Measurements from ENCODE around the gene CSRP2. TPM values are rescaled to one million over a fixed set of nuclear protein-coding genes. Genes with fewer than 3 reads are reported as not detected.

CSRP2 gene
- total RNA-seq, 2 experiments from 2014 or later: 0.63 to 4.3 TPM

GRCh38 chr12:76848132-76848531 lies 30.7 kb downstream of the CSRP2 start:
- Histone ChIP-seq H3K79me2 (ENCODE audit: insufficient read depth, low read depth, low read length) (no peaks in the 10 kb centered on the region), H2AFZ (ENCODE audit: low read length) (no peak overlapping the region), H3K9me2 (ENCODE audit: insufficient read depth, low read length) (no peaks in the 10 kb centered on the region), H3K9me3 (ENCODE audit: low read length) (no peaks in the 10 kb centered on the region), H3K4me1 (ENCODE audit: insufficient read depth, low read length, poor library complexity, severe bottlenecking) (no peaks in the 10 kb centered on the region), H3K4me3 (ENCODE audit: low read depth, low read length, poor library complexity, severe bottlenecking) (no peak overlapping the region), H3K27ac (ENCODE audit: low read depth, low read length, poor library complexity, severe bottlenecking) (no peak overlapping the region), H4K20me1 (ENCODE audit: insufficient read depth, low read length) (no peaks in the 10 kb centered on the region), H3K36me3 (ENCODE audit: insufficient read depth, low read length) (peaks cover 23% of the 10 kb centered on the region; the same call in 1 of the 2 replicates), H3K4me2 (ENCODE audit: low read length) (no peak overlapping the region)
- no TSS peak for BruUV-seq (replicated peaks)
- TF ChIP-seq EZH2phosphoT487 (IDR thresholded peaks at IDR 0.05; ENCODE audit: borderline replicate concordance, low read depth, low read length) (no peak), CTCF (conservative IDR thresholded peaks at IDR 0.05; ENCODE audit: low read length) (no peak)
- POLR2A ChIA-PET: interaction anchor here (0.6 to 1.2 kb wide), 3 partner anchors 15 to 321 kb away, joined by 3 to 4 read pairs (median 3); no protein-coding TSS in a partner anchor
- DNase-seq (ENCODE audit: low spot score): no peak
- intact Hi-C loops (cut with micrococcal nuclease; ENCODE audit: unreplicated experiment): no loop called here
- CTCF ChIA-PET (ENCODE audit: unreplicated experiment): no interaction called here

DNA sequence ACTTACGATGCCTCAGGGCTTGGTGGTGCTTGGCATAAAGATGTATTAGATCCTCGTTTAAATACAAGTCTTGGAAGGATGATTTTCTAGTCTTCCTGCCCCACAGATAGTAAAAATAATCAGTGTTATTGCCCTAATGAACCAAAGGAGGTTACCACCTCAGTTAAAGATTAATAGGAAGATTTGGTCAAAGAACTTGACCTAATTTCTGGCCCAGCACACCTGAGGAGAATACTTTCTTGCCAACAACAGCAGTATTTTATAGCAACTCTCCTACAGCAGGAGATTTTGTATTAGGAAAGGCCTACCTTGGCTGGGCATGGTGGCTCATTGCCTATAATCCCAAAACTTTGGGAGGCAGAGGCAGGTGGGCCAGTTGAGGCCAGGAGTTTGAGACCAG lies 31.6 kb downstream of the CSRP2 start:
- no peaks in the 10 kb centered on the region for H3K9me2 ChIP-seq (ENCODE audit: insufficient read depth, low read length)
- ChIA-PET POLR2A (no interaction called here), CTCF (ENCODE audit: unreplicated experiment) (no interaction called here)
- no peak for DNase-seq (ENCODE audit: low spot score)
- TF ChIP-seq CTCF (conservative IDR thresholded peaks at IDR 0.05; ENCODE audit: low read length) (no peak), EZH2phosphoT487 (IDR thresholded peaks at IDR 0.05; ENCODE audit: borderline replicate concordance, low read depth, low read length) (no peak)
- H3K36me3 ChIP-seq (ENCODE audit: insufficient read depth, low read length): peaks cover 24% of the 10 kb centered on the region; the same call in 1 of the 2 replicates
- no peaks in the 10 kb centered on the region for H4K20me1 ChIP-seq (ENCODE audit: insufficient read depth, low read length)
- no peak overlapping the region for H3K27ac ChIP-seq (ENCODE audit: low read depth, low read length, poor library complexity, severe bottlenecking)
- no peaks in the 10 kb centered on the region for H3K79me2 ChIP-seq (ENCODE audit: insufficient read depth, low read depth, low read length)
- no TSS peak for BruUV-seq (replicated peaks)
- H3K4me3 ChIP-seq (ENCODE audit: low read depth, low read length, poor library complexity, severe bottlenecking): no peak overlapping the region
- no peaks in the 10 kb centered on the region for H3K4me1 ChIP-seq (ENCODE audit: insufficient read depth, low read length, poor library complexity, severe bottlenecking)
- no peak overlapping the region for H3K4me2 ChIP-seq (ENCODE audit: low read length)
- intact Hi-C loops (cut with micrococcal nuclease; ENCODE audit: unreplicated experiment): no loop called here
- H2AFZ ChIP-seq (ENCODE audit: low read length): no peak overlapping the region
- no peaks in the 10 kb centered on the region for H3K9me3 ChIP-seq (ENCODE audit: low read length)

GRCh38 chr12:76836633-76837032 lies 42.2 kb downstream of the CSRP2 start:
- DNase-seq (ENCODE audit: low spot score): no peak
- TF ChIP-seq EZH2phosphoT487 (IDR thresholded peaks at IDR 0.05; ENCODE audit: borderline replicate concordance, low read depth, low read length) (no peak), CTCF (conservative IDR thresholded peaks at IDR 0.05; ENCODE audit: low read length) (no peak)
- no peak overlapping the region for H2AFZ ChIP-seq (ENCODE audit: low read length)
- H3K4me3 ChIP-seq (ENCODE audit: low read depth, low read length, poor library complexity, severe bottlenecking): no peak overlapping the region
- H3K79me2 ChIP-seq (ENCODE audit: insufficient read depth, low read depth, low read length): no peaks in the 10 kb centered on the region
- ChIA-PET CTCF (ENCODE audit: unreplicated experiment) (no interaction called here), POLR2A (interaction anchor here (0.5 kb wide), 1 partner anchor 808 kb away, joined by 3 read pairs; no protein-coding TSS in a partner anchor)
- no peaks in the 10 kb centered on the region for H3K9me2 ChIP-seq (ENCODE audit: insufficient read depth, low read length)
- H3K36me3 ChIP-seq (ENCODE audit: insufficient read depth, low read length): peaks cover 11% of the 10 kb centered on the region; the same call in 1 of the 2 replicates
- no peak overlapping the region for H3K4me2 ChIP-seq (ENCODE audit: low read length)
- BruUV-seq (replicated peaks): no TSS peak
- H4K20me1 ChIP-seq (ENCODE audit: insufficient read depth, low read length): no peaks in the 10 kb centered on the region
- H3K27ac ChIP-seq (ENCODE audit: low read depth, low read length, poor library complexity, severe bottlenecking): no peak overlapping the region
- H3K4me1 ChIP-seq (ENCODE audit: insufficient read depth, low read length, poor library complexity, severe bottlenecking): no peaks in the 10 kb centered on the region
- H3K9me3 ChIP-seq (ENCODE audit: low read length): no peaks in the 10 kb centered on the region
- intact Hi-C loops (cut with micrococcal nuclease; ENCODE audit: unreplicated experiment): no loop called here

Measured in OCI-LY7 (cell line).